HFFc6 (cell line): ENCODE measurements around the gene PPRC1. TPM values are rescaled to one million over a fixed set of nuclear protein-coding genes. Genes with fewer than 3 reads are reported as not detected.
A peak's percentile ranks its signal among the peaks of the same experiment; 100 is the strongest.
"Not testable (repeated sequence)": the region's sequence is repeated elsewhere in the genome, so short reads cannot be mapped to it uniquely, and the experiment has no call there.

Experiments used
- DNase-seq: peaks from one replicate; pipeline ENCODE4 v3.0.0-alpha.2; 2018
- H3K27ac Mint-ChIP-seq: 2 replicates; pipeline ENCODE4 v1.8.0; 2020; ENCODE audit warnings: mild to moderate bottlenecking, mixed read lengths
- H3K27me3 Mint-ChIP-seq: 2 replicates; pipeline ENCODE4 v1.8.0; 2021; ENCODE audit warnings: mild to moderate bottlenecking, moderate library complexity, mixed read lengths; ENCODE audit not compliant: insufficient read depth
- H3K36me3 Mint-ChIP-seq: 2 replicates; pipeline ENCODE4 v1.8.0; 2021; ENCODE audit warnings: low read depth, mixed read lengths
- H3K4me1 Mint-ChIP-seq: 2 replicates; pipeline ENCODE4 v1.8.0; 2020; ENCODE audit warnings: low read depth, mixed read lengths
- H3K4me3 Mint-ChIP-seq: 2 replicates; pipeline ENCODE4 v1.8.0; 2020; ENCODE audit warnings: mild to moderate bottlenecking, moderate library complexity, mixed read lengths
- H3K9me3 Mint-ChIP-seq: 2 replicates; pipeline ENCODE4 v1.8.0; 2020; ENCODE audit warnings: mild to moderate bottlenecking, mixed read lengths
- total RNA-seq, 6 experiments: library from RNA; stranded (reverse); fragmentation: NEBNext Ultra II Directional; extraction: Animal tissue kit (Norgen Biotek cat#: 25700); gene quantifications; 2 replicates in 1 of 6; 3 replicates in 5 of 6; pipeline ENCODE4 v1.2.3, GENCODE V29; 2021
- TF ChIP-seq, protein P1 (sequence below): fragments of 200-600 bp; sonication (generic); IDR thresholded peaks from 2 replicates; pipeline ENCODE4 v1.5.0; 2021; ENCODE audit warnings: antibody characterized with exemption, mild to moderate bottlenecking

PPRC1 gene
- total RNA-seq, 6 experiments from 2014 or later, result 49.4 to 56.6 (median 53.8) TPM

DNA sequence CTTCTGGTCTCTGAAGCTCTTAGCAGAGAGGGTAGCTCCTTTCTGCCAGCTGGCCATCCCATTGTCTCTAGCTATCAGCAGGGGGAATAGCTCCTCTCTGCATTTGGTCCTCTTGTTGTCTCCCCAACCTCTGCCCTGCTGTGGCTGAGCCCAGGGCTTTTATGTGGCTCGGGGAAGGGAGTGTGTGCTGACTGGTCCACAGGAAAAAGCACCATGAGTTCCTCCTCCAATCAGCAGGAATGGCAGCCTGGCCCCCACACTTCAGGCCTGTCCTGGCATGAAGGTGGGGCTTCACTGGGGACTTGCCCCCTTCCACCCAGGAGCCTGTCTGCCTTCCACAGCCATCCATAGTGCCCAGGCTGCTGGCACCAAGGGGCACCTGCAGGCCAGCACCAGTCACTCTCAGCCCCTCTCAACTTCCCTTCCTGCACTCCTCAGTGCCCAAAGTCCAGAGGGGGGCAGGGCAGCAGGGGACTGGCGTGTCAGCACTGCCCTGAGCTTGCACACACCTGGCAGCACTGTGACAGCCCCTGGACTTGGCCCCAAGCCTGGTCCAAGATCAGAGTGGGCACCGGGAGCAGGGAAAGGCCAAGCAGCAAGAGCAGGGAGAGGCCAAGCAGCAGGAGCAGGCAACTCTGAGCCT lies 55.6 kb downstream of the PPRC1 start:
- H3K4me1 Mint-ChIP-seq, result no peaks in the 10 kb centered on the region
- no peak overlapping the region for H3K27ac Mint-ChIP-seq
- no peak for DNase-seq
- TF ChIP-seq, protein P1, sequence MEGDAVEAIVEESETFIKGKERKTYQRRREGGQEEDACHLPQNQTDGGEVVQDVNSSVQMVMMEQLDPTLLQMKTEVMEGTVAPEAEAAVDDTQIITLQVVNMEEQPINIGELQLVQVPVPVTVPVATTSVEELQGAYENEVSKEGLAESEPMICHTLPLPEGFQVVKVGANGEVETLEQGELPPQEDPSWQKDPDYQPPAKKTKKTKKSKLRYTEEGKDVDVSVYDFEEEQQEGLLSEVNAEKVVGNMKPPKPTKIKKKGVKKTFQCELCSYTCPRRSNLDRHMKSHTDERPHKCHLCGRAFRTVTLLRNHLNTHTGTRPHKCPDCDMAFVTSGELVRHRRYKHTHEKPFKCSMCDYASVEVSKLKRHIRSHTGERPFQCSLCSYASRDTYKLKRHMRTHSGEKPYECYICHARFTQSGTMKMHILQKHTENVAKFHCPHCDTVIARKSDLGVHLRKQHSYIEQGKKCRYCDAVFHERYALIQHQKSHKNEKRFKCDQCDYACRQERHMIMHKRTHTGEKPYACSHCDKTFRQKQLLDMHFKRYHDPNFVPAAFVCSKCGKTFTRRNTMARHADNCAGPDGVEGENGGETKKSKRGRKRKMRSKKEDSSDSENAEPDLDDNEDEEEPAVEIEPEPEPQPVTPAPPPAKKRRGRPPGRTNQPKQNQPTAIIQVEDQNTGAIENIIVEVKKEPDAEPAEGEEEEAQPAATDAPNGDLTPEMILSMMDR, result no peak
- H3K4me3 Mint-ChIP-seq, result no peak overlapping the region
- H3K9me3 Mint-ChIP-seq, result peaks cover 36% of the 10 kb centered on the region
- peaks cover 28% of the 10 kb centered on the region for H3K36me3 Mint-ChIP-seq
- peaks cover 20% of the 10 kb centered on the region for H3K27me3 Mint-ChIP-seq

- not testable (repeated sequence) for H3K27ac Mint-ChIP-seq, H3K4me3 Mint-ChIP-seq, H3K4me1 Mint-ChIP-seq, DNase-seq
- Mint-ChIP-seq H3K27me3 (peaks cover 19% of the 10 kb centered on the region), H3K9me3 (peaks cover 29% of the 10 kb centered on the region), H3K36me3 (peaks cover 27% of the 10 kb centered on the region)
Observed at GRCh38 chr10:102188941-102189898, 56.4 kb downstream of the PPRC1 start.

GRCh38 chr10:102191956-102192355 lies 59.1 kb downstream of the PPRC1 start:
- peaks cover 15% of the 10 kb centered on the region for H3K36me3 Mint-ChIP-seq
- H3K27ac Mint-ChIP-seq, result no peak overlapping the region
- no peak for DNase-seq
- TF ChIP-seq, protein P1, result no peak
- peaks cover 27% of the 10 kb centered on the region for H3K27me3 Mint-ChIP-seq
- peaks cover 17% of the 10 kb centered on the region for H3K9me3 Mint-ChIP-seq
- no peaks in the 10 kb centered on the region for H3K4me1 Mint-ChIP-seq
- H3K4me3 Mint-ChIP-seq, result no peak overlapping the region

- Mint-ChIP-seq H3K4me3 (no peak overlapping the region), H3K9me3 (peaks cover 17% of the 10 kb centered on the region), H3K36me3 (peaks cover 15% of the 10 kb centered on the region), H3K4me1 (no peaks in the 10 kb centered on the region), H3K27ac (no peak overlapping the region), H3K27me3 (peaks cover 33% of the 10 kb centered on the region)
- peak; percentile 3 for DNase-seq
- TF ChIP-seq, protein P1, result no peak
Observed at GRCh38 chr10:102195296-102195870, 62.5 kb downstream of the PPRC1 start.

DNA sequence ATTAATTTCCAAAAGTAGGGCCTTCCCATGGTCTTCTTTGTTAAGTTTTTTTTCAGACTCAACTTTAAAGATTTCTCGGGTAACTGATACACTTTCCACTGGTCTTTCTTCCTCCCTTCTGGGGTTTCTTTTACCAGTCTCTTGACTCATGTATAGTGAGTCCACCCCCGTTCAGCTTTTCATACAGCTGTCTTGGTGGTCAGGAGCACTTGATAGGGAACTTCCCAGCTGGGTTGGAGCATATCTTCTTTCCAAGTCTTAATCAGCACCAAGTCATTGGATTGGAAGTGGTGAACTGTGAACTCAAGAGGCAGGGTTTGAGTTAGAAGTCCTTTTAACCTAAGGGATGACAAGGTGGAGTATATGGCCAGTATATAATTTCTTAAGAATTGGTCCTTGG lies 64.1 kb downstream of the PPRC1 start:
- Mint-ChIP-seq H3K4me1 (no peaks in the 10 kb centered on the region), H3K4me3 (no peak overlapping the region), H3K36me3 (peaks cover 9% of the 10 kb centered on the region), H3K27me3 (peaks cover 29% of the 10 kb centered on the region), H3K9me3 (peaks cover 9% of the 10 kb centered on the region), H3K27ac (no peak overlapping the region)
- DNase-seq, result no peak
- TF ChIP-seq, protein P1, result no peak
